NCI-H2107 treated with DMSO at 0.1 percent for 48 hours (cell line): Measurements from ENCODE around the gene PRKAA1.

Experiments used
- DNase-seq: peaks from one replicate; lab custom pipeline; 2025; ENCODE audit not compliant: unreplicated experiment; lab: John Stamatoyannopoulos, UW

The PRKAA1 gene

DNA sequence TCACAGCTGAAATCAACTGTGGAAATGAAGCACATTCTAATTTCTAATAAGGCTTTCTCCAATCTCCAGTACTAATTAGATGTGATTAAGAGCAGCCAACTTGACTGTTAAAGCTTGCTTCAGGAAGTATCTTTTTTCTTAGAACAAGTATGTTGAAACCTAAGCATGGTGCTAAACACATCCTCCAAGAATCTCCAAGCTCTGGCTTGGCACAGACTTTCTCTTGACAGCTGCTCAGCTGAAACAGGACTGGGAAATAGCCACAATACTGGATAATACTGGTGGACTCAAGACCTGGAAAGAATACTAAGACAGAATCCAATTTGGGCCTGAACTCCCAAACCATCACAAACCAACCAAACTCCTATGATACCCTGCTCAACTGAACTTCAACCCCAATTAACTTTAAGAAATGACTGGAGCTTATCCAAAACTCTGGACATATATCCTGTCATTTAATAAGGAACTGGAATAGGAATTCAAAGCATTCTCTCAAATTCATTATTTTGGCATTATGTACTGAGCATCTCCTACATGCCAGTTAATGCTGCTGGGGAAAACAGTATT lies 16.2 kb downstream of the PRKAA1 start:
- DNase-seq = no peak

DNA sequence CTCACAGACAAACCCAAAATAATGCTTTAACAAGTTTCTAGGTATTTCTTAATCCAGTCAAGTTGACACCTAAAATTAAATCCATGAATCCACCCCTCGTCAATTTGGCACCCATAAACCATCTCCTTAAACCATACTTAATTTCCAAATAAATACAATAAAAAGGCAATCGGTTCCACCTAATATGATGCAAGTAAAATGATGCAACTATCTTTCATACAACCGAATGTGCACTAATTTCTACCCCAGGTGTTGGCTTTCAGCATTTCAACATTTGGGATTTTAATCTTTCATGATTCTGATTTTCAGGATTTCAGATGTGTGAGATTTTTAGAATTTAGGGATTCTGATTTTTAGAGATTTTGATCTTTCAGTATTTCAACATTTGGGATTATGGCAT lies 17.3 kb downstream of the PRKAA1 start:
- DNase-seq = no peak

DNA sequence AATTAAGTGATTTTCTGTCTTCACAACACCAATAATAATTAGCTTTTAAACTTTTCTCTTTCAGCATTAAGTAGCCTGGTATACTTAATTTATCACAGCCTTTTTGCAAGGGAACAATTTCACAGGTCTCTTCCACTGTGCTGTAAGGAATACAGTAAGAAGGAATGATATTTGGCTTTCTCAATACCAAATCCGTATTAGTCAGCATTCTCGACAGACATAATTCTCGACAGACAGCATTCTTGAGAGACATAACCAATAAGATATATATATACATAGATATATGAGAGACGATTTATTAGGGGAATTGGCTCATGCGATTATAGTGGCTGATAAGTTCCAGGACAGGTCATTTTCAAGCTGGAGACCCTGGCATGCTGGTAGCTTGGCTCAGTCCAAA lies 18.0 kb downstream of the PRKAA1 start:
- no peak for DNase-seq

DNA sequence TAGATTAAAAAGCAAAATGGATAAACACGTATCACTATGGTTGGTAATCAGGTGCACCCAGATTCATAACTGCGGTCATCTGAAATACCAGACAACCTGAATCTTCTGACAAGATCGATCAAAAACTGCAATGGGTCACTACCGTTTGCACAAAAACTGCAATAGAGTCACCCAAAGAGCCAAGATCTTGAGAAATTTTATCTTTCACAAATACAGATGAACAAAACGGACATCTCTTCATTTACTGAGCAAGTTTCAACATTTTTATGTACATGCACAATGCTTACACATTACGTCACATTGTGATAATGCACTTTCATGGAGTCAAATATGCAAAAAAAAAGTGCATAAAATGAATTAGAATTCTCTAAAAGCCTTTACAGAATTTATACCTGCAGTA lies 18.6 kb downstream of the PRKAA1 start:
- no peak for DNase-seq

DNA sequence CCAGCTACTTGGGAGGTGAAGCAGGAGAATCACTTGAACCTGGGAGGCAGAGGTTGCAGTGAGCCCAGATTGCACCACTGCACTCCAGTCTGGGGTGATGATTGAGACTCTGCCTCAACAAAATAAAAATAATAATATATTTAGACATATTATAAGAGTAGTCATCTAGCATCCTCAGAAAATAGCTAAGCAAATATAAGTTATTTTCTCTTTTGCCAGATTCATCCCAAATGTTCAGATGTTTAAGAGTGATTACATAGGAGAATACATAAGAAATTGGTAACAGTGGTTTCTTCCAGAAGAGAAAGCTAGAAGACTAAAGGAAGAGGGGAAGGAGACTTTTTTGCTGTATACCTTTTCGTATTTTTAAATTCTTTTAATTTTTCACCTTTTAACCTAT lies 20.0 kb downstream of the PRKAA1 start:
- DNase-seq = no peak

DNA sequence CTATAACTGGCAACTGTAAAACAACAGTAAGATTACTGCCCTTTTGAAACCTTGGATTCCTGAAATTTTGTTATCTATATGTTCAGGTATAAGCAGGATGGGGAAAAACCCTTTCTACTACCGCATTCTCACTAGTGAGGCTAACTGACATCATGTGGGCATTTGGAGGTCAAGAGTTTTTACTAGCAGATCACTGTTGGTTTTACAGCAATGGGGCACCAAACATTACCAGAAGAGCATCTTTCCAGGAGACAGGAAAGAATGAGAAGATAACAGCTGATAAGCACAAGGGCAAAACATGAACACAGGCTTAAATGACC lies 21.6 kb downstream of the PRKAA1 start:
- DNase-seq = no peak

DNA sequence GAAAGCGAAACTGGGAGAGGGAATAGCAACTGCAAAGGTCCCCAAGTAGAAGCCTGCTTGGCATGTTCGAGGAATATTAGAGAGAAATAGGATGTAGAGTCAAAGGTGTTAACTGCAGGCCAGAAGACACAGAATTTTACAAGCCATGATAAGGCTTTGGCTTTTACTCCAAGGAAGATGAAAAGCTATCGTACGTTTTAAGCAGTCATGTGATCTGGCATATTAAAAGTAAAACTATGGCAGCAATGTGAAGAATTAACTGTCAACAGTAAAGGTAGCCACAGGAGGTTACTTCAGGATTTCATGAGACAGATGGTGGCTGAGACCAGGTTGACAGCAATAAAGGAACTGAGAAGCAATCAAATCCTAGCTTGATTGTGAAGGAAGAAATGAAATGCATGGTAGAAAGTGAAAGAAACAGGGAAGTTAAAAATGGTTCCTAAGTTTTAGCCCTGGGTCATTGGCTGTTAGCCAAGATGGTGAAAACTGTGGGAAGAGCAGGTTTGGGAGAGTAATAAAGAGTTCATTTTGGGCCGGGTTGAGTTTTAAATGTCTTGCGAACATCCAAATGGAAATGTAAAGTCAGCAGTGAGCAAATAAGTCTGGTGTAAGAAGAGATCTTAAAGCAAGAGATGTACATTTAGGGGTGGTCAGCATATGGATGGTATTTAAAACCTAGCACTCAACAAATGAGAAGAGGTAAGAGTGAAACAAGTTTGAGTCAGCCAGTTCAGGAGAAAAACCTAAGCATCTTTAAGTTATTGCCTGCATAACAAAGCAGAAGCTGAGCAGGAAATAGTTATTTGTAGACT lies 22.1 kb downstream of the PRKAA1 start:
- no peak for DNase-seq

DNA sequence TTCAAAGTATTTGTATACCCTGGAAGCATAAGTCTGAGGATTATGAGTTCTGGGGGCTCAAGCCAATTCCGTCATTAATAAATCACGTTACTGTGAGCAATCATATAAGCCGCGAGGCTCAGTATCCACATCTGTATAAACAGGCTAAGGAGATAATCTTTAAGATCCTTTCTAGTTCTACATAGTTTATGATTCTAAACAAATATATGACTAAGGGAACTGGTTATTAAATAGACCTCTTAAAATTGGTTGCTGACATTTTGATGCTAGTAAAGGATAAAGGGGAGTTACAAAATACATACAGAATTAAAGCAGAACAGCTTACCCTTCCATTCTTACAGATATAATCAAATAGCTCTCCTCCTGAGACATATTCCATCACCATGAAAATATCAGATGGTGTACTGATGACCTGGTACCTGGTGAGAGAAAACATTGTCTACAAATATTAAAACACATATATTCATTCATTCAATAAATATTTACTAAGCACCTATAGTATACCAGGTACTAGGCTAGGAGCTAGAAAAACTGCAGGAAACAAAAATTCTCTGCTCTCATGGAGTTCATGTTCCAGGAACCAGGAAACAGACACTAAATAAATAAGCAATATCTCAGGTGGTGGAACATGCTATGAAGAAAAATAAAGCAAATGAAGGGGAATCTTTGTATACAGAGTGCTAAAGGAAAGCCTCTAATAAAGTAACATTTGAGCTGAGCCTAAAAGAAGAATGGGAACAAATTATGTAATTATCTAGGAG lies 22.9 kb downstream of the PRKAA1 start:
- DNase-seq = no peak

DNA sequence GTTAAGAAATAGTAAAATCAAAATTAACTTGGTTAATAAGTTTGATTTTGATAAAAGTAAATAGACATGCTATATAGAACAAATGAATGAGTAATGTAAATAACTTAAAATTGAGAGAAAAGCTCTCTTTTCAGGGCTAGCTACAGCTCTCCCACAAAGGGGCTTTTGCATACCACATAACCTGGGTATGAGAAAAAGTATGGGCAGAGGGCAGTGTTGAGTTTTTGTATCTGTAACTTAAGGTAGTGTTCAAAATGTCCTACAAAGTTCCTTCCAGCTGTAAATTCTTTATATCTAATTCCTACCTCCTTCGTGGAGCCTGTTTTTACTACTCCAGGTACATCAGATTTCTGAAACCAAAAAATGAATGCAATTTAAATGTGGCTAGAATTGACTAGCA lies 23.6 kb downstream of the PRKAA1 start:
- no peak for DNase-seq

DNA sequence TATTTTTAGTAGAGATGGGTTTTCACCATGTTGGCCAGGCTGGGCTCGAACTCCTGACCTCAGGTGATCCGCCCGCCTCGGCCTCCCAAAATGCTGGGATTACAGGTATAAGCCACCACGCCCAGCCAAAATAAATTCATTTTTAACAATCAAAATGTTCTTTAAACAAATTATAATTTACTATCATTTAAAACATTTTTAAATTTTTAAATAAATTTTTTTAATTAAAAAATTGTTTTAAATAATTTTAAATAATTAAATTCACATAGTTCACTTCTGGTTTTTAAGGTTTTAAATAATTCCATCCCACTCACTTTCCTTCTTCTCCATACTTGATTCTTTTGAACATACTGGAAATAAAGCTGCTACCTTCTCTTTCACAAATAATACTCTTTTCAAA lies 27.4 kb downstream of the PRKAA1 start:
- DNase-seq = no peak

DNA sequence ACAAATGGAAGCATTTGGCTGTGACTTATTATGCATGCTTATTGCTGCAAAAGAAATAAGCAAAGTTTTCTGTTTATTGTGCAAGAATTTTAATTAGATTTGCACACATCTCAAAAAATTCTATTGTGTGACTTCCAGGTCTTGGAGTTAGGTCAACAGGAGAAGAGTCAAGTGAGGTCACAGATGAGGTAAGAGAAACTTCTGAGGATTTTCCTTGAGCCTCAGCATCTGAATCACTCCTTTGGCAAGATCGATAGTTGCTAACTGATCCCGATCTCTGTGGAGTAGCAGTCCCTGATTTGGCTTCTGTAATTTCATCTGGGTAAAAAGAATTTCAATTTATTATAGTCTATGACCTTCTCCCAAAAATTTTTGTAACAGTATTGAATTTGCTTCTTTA lies 35.5 kb downstream of the PRKAA1 start:
- no peak for DNase-seq

DNA sequence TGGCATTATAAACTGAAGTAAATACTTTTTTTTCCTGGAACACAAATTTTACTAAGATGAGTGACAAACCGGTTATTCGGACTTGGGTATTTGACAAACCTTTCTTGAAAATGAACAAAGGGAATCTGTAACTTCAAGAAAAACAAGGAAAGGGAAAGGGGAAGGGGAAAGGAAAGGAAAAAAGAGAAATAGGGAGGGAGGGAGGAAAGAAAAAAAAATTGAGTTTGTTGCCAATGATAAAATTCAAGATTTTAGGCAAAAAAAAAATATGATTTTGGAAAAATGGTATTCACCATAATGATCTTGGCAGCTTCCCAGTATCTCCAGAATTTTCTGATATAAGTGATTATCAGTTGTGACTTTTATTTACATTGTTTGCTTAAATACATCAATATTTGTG lies 40.8 kb downstream of the PRKAA1 start:
- no peak for DNase-seq

DNA sequence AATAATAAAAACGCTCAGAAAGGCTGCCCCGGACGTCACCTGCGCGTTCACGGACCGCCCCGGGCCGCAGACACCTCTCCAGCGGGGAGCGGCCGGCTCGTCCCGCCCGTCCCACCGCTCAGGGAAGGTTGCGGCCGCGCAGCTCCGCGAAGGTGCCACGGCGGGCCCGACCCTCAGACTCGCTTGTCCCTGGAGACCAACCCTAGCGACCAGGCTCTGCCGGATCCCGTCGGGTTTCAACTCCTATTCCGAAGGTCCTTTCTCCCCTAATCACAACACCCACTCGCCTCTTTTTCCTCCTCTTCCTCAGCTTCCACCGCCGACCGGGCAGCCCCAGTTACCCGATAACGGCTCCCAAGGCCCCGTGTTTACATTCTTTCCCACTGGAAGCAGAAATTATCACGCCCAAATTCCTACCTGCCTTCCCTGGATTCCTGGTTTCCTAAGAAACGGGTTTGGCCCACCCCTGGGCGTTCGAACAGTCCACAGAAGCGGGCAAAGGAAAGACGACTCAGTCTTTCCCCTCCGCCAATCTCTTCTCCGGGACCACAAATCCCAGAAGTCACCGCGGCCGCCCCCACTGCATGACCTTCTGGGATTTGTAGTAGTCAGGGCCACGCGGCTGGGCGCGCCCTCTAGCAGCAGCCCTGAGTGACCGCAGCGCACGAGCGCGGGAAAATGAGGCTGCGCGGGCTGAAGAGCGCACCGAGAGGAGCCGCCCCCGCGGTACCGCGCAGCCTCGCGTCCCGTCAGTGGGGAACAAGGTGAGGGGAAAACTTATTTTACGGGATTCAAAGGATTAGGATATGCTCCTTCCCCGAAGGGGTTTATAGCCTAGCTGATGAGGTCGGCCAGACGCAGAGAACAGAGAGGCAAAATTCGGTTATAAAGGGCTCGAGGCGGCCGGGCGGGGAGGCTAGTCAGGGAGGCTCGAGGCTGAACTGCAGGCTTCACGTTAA lies 42.5 kb downstream of the PRKAA1 start, which contains the start of gene TTC33:
TTC33 (minus strand) TSS at position 555 of the 959 bp plus-strand sequence. CDS start 8,943 bp downstream, outside the sequence.
- peak; percentile 90 for DNase-seq

DNA sequence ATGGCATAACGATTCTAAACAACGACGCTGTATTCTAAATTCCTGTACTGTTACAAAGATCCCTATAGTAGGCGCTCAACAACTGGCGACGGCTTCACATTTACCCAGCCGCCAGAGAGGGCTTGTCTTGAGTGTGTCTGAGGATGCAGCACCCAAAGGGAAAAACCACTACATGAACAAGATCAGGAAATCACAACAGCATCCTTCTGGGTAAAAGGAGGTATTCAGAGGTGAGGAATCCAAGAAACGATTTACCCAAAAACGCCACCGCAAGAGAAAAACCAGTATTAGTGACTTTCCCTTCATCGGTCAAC lies 43.1 kb downstream of the PRKAA1 start:
- peak; percentile 90 for DNase-seq

DNA sequence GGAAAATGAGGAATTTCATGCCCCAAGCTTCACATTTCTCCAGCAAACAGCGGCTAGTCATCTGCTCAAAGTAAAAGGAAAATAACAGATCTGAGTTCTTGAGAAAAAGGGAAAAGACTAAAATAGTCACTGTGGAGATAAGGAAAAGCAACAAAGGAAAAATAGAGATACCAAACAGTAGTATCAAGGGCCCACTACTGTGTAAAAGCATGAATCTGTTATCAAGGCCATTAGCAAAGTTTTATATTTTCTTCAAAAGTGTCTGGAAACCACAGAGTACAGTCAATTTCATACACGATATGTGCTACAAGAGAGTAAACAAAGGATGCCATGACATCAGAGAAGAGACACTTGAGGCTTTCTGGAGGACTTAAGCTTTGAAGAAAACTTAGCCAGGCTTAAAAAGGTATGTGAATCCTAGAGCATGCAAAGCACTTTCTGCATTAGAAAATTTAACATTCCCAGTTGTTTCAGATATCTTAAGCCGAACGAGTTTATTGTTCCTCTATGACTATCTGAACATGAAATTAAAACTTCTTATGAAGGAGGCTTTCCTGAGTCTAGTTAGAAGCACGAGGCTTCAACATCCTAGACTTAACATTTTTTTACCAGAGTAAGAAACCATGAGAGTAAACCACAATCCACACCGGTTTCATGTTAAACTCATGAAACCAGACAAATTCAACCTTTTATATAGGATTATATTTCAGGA lies 43.6 kb downstream of the PRKAA1 start:
- DNase-seq = no peak

DNA sequence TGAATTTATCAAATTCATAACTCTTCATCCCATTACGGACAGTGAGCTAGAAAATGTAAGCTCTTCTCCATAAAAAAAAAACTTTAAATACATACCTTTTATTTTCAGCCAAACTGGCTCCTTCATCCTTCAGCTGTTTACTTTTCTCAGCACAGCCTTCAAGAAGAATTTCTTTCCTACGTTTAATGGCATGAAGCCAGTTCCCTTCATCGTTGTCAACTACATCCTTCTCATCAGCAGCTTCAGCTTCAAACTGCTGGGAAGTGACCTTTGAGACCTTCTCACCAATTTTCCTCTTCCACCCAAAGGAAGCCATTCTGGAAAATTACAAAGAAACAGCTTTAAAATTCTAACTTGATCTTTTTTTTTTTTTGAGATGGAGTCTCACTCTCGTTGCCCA lies 51.5 kb downstream of the PRKAA1 start:
- no peak for DNase-seq

DNA sequence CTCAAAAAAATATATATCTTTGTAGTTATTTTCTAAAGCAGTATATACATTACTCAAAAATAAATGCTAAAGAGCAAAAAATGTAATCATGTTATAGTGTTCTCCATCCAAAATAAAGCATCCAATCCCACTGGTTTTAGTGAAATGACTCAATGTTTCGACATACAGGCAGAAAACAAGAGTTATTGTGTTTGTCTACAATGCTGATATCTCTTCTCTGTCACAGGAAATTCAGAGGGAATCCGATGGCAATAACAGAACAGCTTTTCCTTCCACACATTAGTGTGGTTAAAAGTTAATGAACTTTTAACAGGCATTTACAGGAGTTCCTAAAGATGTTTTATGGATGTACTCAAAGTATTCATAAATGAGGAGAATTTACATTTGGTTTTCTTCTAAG lies 54.4 kb downstream of the PRKAA1 start:
- DNase-seq = no peak

DNA sequence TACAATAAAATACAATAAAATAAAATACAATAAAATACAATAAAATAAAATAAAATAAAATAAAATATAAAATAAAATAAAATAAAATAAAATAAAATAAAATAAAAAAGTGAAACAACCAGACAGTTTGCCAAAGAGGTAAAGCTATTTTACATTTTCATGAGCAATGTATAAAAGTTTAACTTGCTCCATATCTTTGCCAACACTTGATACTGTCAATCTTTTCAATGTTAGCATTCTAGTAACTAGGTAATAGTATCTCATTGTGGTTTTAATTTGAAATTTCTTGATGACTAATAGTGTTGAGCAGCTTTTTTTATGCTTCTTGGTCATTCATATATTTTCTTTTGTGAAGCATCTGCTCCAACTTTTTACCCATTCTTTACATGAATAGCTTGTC lies 59.7 kb downstream of the PRKAA1 start:
- DNase-seq = no peak

DNA sequence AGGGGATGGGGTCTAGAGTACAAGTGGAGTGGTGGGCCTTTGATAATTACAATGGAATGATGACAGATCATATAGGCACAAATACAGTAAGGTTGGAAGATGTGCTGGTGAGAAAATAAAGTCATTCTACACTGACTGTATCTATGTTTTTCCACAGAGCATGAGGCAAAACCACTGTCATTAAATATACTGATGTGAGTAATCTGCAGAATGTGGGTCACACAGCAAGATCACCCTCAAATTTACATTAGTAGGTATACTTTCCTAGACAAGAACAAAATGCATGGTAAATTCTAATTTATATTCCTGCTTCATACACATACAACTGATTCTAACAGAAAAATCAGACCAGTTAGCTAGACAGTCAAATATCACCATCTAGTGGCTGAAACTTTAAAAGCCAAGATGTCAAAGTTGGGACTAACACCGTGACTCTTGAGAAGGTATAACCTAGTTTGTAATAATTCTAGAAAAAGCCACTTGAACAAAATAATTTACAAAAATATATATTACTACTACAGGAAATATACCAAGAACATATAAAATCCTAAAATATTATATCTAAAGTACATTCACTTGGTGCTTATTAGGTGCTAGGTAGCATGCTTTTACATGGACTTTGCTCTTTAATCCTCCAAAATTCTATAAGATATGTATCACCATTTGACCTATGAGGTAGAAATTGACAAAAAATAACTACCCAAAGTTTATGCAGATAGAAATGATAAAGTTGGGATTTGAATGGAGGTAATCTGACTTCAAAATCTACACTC lies 61.9 kb downstream of the PRKAA1 start:
- peak; percentile 25 for DNase-seq

DNA sequence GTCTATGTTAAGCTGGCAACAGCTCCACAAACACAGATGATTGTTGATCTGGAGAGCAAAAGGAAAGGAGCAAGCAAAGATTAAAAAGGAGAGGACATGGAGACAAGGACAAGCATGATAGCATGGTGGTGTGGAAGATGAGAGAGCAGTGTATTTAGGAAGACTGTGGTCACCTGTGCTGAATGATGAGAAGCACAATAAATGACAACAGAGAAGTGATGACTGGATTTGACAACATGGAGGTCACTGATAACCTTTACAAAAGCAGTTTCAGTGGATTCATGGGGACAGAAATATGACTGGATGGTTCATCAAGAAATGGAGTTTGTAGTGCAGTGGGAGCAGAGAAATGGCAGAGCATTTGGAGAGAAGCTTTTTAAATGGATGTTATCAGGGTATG lies 62.6 kb downstream of the PRKAA1 start:
- no peak for DNase-seq
